ENCODE data around the gene SH3TC2. TPM values are rescaled to one million over a fixed set of nuclear protein-coding genes. Genes with fewer than 3 reads are reported as not detected.

Gene SH3TC2
- total and polyA plus RNA-seq, 8 donors: under 0.01 to 3.1 (median 0.46) TPM; not detected in 1

DNA sequence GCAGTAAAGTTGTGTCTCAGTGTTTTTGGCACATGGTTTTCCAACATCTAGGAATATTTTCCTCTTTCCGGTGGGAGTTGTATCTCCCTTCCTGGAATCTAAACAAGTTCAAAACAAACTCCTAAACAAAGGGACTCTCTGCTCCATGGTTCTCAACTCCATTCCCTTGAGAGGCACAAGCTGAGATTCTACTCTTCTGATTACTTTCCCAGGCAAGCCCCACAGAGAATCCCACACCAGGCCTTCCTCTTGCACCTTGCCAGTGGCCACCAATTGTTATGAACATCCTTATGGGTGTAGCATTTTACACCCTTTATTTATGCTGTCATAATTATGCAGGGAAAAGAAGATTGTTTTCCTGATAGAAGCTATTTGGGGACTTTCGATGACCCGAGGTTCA, 25.8 kb upstream of the SH3TC2 start:
- intact Hi-C loops (cut with DNase I; ENCODE audit: low total_unique reads): no loop called here
- Histone ChIP-seq H3K4me3 (no peak overlapping the region), H3K9me3 (no peaks in the 10 kb centered on the region), H3K4me1 (no peaks in the 10 kb centered on the region), H3K36me3 (no peaks in the 10 kb centered on the region), H3K27ac (no peak overlapping the region), H3K27me3 (peaks cover 0 to 3% (median 0%) of the 10 kb centered on the region in 3 donors)
- 74 to 89% (median 81%) methylated on average over 3 of the region's 3 CpGs for WGBS, 5 donors
- no peak for DNase-seq
- TF ChIP-seq EP300 (IDR thresholded peaks at IDR 0.05) (no peak), POLR2A (IDR thresholded peaks at IDR 0.05) (no peak), POLR2AphosphoS5 (IDR thresholded peaks at IDR 0.05) (no peak)
- TF ChIP-seq, protein P1, sequence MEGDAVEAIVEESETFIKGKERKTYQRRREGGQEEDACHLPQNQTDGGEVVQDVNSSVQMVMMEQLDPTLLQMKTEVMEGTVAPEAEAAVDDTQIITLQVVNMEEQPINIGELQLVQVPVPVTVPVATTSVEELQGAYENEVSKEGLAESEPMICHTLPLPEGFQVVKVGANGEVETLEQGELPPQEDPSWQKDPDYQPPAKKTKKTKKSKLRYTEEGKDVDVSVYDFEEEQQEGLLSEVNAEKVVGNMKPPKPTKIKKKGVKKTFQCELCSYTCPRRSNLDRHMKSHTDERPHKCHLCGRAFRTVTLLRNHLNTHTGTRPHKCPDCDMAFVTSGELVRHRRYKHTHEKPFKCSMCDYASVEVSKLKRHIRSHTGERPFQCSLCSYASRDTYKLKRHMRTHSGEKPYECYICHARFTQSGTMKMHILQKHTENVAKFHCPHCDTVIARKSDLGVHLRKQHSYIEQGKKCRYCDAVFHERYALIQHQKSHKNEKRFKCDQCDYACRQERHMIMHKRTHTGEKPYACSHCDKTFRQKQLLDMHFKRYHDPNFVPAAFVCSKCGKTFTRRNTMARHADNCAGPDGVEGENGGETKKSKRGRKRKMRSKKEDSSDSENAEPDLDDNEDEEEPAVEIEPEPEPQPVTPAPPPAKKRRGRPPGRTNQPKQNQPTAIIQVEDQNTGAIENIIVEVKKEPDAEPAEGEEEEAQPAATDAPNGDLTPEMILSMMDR (IDR thresholded peaks at IDR 0.05): no peak

DNA sequence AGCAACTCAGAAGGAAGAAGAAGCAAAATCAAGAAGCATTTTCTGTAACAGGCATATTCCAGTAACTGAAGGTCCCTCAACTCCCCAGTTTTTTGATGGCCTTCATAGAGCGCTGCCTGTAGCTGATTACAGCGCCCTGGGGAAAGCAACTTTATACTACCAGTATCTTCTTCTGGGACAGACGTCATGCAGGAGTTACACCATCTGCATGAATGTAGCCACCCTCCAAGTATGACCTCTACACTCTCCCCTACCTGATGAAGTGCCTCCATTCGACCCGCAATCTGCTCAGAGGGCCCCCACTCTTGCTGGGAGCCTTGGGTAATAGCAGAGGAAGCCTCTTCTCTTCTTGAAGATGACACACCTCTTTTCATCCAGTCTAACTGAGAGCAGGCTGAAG, 21.0 kb upstream of the SH3TC2 start:
- no peak overlapping the region for H3K4me3 ChIP-seq
- TF ChIP-seq, protein P1 (IDR thresholded peaks at IDR 0.05): no peak
- TF ChIP-seq POLR2AphosphoS5 (IDR thresholded peaks at IDR 0.05) (no peak), EP300 (IDR thresholded peaks at IDR 0.05) (no peak), POLR2A (IDR thresholded peaks at IDR 0.05) (no peak)
- no peaks in the 10 kb centered on the region for H3K9me3 ChIP-seq
- no peak overlapping the region for H3K27ac ChIP-seq
- no peak for DNase-seq
- intact Hi-C loops (cut with DNase I; ENCODE audit: low total_unique reads): no loop called here
- H3K36me3 ChIP-seq: no peaks in the 10 kb centered on the region
- H3K4me1 ChIP-seq: no peaks in the 10 kb centered on the region
- peaks cover 0 to 3% (median 0%) of the 10 kb centered on the region in 3 donors for H3K27me3 ChIP-seq
- 68 to 81% (median 75%) methylated on average over 5 of the region's 5 CpGs for WGBS, 5 donors

DNA sequence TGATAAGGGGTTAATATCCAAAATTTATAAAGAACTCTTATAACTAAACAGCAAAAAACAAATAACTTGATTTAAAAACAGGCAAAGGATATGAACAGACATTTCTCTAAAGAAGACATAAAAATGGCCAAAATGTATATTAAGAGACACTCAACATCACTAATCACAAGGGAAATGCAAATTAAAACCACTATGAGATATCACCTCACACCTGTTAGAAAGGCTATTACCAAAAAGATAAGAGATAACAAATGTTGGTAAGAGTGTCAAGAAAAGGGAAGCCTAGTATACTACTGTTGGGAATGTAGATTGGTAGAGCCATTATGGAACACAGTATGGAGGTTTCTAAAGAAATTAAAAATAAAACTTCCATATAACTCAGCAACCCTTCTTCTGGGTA, 19.4 kb upstream of the SH3TC2 start:
- Histone ChIP-seq H3K27me3 (peaks cover 0 to 3% (median 0%) of the 10 kb centered on the region in 3 donors), H3K4me3 (no peak overlapping the region), H3K36me3 (no peaks in the 10 kb centered on the region), H3K4me1 (no peaks in the 10 kb centered on the region), H3K27ac (no peak overlapping the region), H3K9me3 (no peaks in the 10 kb centered on the region)
- TF ChIP-seq EP300 (IDR thresholded peaks at IDR 0.05) (no peak), POLR2A (IDR thresholded peaks at IDR 0.05) (no peak), POLR2AphosphoS5 (IDR thresholded peaks at IDR 0.05) (no peak)
- TF ChIP-seq, protein P1 (IDR thresholded peaks at IDR 0.05): no peak
- DNase-seq: no peak
- intact Hi-C loops (cut with DNase I; ENCODE audit: low total_unique reads): no loop called here

DNA sequence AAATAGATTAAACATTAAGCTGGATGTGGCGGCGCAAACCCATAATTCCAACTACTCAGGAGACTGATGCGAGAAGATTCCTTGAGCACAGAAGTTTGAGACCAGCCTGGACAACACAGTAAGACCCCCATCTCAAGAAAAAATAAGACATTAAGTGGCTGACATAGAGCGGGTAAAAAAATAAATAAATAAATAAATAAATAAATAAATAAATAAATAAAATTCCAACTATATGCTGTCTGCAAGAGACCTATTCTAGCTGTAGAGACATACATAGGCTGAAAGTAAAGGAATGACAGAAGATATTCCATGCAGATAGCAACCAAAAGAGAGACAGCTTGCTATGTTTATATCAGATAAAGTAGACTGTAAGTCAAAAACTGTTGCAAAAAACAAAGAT, 17.4 kb upstream of the SH3TC2 start:
- Histone ChIP-seq H3K27me3 (peaks cover 0 to 3% (median 0%) of the 10 kb centered on the region in 3 donors), H3K4me3 (no peak overlapping the region), H3K27ac (no peak overlapping the region), H3K9me3 (peaks cover 0 to 4% (median 0%) of the 10 kb centered on the region in 4 donors), H3K4me1 (no peaks in the 10 kb centered on the region), H3K36me3 (no peaks in the 10 kb centered on the region)
- intact Hi-C loops (cut with DNase I; ENCODE audit: low total_unique reads): no loop called here
- no peak for TF ChIP-seq POLR2AphosphoS5 (IDR thresholded peaks at IDR 0.05)
- TF ChIP-seq EP300 (IDR thresholded peaks at IDR 0.05): no peak
- no peak for TF ChIP-seq POLR2A (IDR thresholded peaks at IDR 0.05)
- TF ChIP-seq, protein P1 (IDR thresholded peaks at IDR 0.05): no peak
- DNase-seq: no peak
- 82 to 95% (median 93%) methylated on average over 4 of the region's 4 CpGs for WGBS, 5 donors
